ENCODE results near the gene PALMD. TPM values are rescaled to one million over a fixed set of nuclear protein-coding genes. Genes with fewer than 3 reads are reported as not detected.

PALMD gene, protein sequence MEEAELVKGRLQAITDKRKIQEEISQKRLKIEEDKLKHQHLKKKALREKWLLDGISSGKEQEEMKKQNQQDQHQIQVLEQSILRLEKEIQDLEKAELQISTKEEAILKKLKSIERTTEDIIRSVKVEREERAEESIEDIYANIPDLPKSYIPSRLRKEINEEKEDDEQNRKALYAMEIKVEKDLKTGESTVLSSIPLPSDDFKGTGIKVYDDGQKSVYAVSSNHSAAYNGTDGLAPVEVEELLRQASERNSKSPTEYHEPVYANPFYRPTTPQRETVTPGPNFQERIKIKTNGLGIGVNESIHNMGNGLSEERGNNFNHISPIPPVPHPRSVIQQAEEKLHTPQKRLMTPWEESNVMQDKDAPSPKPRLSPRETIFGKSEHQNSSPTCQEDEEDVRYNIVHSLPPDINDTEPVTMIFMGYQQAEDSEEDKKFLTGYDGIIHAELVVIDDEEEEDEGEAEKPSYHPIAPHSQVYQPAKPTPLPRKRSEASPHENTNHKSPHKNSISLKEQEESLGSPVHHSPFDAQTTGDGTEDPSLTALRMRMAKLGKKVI
- 212 TPM for total RNA-seq
- long read RNA-seq, full-length matches to known transcripts = 96 of 192 reads
- long read RNA-seq, partial matches to known transcripts = 58 of 192 reads
- long read RNA-seq, other reads (novel, unspliced or antisense) = 38 of 192 reads

DNA sequence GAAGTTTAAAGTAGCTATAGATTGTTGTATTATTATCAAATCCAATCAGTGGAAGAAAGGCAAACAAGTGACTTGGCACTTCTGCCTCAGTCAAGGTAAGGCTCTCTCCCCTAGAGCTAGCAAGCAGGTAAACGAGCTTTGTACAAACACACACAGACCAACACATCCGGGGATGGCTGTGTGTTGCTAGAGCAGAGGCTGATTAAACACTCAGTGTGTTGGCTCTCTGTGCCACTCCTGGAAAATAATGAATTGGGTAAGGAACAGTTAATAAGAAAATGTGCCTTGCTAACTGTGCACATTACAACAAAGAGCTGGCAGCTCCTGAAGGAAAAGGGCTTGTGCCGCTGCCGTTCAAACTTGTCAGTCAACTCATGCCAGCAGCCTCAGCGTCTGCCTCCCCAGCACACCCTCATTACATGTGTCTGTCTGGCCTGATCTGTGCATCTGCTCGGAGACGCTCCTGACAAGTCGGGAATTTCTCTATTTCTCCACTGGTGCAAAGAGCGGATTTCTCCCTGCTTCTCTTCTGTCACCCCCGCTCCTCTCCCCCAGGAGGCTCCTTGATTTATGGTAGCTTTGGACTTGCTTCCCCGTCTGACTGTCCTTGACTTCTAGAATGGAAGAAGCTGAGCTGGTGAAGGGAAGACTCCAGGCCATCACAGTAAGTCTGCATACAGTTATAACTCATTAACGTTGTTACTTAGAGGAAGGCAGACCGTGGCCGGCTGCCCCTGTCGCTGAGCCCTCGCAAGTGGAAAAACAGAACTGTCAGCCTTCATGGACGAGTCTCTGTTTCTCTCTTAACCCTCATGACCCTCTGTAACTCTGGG, at the start of gene PALMD:
PALMD (plus strand) TSS at position 415 of the 833 bp plus-strand sequence; CDS start at position 620, 205 bp downstream.
- no peak for DNase-seq (ENCODE audit: low spot score)

DNA sequence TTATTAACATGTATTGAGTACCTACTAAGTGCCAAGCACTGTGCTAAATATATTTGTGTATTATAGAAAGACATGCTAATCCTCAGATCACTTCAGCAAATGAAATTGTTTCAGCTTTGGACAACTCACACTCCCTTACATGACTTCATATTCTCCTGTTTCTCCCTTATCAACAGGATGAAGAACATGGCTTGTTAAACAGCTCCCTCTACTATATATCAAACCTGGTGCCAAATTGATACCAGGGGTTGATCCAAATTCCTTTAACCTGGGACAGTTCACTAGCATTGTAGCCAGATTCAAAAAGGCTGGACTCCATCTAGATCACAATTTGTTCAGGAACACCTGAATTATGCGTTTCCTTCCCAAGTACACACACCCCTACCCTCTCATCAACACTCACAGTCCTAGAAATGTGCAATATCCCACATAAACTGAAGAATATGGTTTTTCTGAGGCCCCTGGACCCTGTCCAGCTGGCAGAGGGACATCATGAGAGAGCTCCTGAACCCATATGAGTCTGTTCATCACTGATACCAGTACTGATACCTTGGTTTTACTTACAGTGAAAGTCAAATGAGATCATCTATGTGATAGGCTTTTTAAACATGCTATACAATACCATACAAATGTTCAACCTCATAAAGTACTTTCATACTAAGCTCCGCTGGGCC, 47.0 kb upstream of the PALMD start:
- no peak for DNase-seq (ENCODE audit: low spot score)

DNA sequence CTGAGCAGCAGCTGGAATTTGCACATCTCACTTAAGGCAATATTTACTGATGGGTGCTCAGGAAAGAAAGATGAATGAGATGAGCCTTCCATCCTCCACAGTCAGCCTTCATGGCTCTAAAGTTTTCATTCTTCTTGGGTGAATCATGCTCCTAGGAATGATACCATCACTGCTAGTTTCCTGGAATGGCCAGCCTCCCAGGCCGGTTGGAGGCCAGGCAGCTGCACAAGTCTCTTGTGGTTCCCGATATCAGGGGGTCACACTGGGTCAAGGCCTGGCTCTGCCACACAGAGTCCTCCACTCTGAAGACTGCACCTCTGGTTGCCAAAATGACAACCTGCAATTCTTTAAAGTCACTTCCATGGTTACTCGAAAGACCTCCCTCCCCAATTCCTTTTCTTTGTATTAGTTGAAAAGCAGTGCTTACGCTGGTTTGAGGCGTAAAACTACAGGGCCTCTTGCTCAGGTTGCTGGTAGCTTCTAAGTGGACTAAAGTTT, 46.2 kb upstream of the PALMD start:
- no peak for DNase-seq (ENCODE audit: low spot score)

DNA sequence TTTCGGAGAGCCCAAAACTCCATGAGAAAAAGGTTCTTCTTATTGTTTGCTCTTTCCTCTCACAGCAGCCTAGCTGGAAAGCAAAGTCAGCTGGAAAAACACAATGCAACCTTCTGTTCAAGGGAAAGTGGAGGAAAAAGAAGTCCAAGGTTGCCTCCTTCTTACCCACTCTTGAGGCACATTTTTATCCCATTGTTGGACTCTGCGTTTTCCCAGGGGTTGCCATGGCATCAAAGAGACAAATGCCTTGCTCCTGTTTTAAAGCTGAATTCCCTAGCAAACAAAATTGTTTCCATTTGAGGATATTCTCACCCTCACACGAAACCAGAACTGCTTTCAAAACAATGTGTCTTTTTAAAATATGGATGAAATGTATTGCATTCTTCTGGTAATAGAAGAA, 45.1 kb upstream of the PALMD start:
- no peak for DNase-seq (ENCODE audit: low spot score)

DNA sequence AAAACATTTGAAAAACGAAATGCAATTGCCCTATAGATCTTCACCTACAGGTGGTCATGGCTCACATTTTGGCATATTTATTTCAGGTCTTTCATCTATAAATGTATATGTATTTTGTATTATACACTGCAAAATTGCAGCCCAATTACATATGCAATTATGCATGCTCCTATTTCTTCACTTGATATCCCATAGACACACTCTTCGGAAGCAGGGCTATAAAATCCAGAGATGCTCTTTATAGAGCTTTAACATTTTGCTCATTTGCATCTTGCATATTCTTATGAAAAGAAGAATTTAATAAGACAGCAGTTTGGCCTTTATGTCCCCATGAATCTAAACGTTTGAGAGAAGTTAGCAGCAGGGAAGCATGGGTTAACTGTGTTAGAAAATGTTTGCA, 44.7 kb upstream of the PALMD start:
- DNase-seq (ENCODE audit: low spot score) = no peak

DNA sequence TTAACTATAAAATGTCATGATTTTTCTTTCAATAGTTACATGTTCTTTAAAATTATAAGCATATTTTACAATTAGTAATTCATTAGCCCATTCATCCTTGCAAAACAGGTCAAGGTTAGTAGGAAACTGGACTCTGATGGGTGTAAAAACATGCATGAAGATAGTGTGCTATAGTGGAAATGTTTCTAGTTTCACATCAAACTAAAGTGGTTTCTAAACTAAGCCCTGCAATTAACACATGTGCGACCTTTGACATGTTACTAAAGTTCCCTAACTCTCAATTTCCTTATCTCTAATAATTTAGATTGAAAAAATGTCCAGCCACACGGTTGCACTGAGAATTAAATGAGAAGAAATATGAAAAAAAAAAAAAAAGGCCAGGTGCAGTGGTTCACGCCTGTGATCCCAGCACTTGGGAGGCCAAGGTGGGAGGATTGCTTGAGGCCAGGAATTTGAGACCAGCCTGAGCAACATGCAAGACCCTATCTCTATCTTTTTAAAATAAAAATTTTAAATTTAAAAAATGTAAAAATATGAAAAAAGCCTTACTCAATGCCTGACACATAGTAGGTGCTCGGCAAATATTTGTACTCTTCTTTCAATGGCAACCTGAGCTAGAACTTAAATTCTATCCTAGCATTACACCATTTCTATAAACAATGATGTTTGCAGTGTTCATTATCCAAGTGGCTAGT, 44.1 kb upstream of the PALMD start:
- no peak for DNase-seq (ENCODE audit: low spot score)

DNA sequence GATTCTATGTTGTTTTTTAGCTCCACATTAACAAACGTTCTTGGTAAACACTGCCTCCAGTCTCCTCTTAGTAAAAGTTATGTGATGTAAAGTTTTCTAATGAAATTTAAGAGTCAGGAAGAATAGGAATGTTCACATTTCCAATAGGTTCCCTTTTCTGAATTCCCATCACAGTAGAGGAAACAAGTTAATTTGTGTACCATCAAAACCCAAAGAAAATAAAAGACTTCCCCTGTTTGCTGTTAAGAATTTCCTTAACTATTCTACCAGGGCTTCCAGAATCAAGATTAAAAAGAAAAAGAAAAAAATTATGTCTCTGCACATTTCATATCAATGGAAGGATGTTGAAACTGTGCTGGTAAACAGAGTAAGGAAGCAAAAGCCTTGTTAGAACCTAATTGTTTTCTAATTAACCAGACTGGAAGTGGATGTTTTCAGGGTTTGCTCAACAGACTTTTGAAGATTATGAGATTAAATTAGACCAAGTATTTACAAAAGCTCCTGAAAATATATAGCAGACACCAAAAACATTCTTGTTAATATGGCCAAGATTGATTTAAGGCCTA, 43.4 kb upstream of the PALMD start:
- DNase-seq (ENCODE audit: low spot score) = no peak

DNA sequence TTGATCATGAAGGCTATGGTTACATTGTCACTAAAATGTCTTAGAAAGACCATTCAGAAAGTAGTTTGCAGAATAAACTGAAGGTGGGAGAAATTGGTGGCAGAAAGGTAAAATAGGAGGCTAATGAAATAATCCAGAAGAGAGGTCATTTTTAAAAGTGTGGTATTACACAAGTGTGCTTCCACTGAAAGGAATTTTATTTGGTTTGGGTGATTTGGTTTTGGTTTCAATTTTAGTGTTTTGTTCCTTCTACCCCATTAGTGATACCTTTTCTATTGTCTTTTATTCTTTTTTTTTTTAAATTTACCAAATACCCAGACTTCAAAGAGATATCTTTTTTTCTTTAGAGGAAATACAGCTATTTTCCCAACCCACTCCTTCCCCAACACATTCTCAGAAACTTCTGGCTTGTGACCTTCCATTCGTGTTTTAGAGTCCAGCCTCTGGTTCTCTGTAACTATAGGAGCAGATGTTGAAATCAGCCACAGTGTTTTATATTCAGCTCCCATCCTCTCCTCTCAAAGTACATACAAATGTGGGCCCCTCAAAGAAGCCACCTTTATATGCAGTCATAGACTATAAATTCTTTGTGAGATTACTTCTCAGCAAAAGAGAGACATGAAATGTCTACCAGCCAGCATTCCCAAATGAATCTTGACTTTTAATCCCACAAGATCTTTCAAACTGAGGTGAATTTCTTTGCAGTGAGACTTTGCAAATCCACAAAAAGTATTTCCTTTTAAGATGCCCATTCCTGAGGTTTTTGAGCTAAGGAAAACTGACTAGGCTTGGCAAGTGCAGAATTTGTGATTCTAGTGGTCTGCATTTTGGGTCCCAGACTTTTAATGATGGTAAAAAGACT, 42.0 kb upstream of the PALMD start:
- DNase-seq (ENCODE audit: low spot score) = no peak

DNA sequence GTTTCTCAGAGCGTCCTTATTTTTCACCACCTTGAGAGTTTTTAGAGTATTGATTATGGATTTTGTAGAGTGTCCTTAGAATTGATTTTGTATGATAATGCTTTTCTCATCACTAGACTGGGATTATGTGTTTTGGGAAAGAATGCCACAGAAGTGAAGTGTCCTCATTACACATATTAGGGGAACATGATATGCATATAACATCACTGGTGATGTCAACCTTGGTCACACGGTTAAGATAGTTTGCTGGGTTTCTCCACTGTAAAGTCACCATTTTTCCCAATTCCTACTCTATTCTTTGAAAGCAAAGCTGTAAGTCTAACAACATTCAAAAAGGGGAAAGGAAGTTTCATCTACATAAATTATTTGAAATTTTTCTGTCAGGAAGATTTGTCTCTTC, 39.6 kb upstream of the PALMD start:
- no peak for DNase-seq (ENCODE audit: low spot score)

DNA sequence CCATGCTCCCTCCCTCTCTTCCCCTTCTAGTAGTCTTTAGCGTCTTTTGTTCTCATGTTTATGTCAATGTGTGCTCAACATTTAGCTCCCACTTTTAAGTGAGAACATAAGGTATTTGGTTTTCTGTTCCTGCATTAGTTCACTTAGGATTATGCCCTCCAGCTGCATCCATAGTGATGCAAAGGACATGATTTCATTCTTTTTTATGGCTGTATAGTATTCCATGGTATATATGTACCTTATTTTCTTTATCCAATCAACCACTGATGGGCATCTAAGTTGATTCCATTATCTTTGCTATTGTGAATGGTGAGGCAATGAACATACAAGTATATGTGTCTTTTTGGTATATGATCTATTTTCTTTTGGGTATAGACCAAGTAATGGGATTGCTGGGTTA, 38.3 kb upstream of the PALMD start:
- DNase-seq (ENCODE audit: low spot score) = no peak

DNA sequence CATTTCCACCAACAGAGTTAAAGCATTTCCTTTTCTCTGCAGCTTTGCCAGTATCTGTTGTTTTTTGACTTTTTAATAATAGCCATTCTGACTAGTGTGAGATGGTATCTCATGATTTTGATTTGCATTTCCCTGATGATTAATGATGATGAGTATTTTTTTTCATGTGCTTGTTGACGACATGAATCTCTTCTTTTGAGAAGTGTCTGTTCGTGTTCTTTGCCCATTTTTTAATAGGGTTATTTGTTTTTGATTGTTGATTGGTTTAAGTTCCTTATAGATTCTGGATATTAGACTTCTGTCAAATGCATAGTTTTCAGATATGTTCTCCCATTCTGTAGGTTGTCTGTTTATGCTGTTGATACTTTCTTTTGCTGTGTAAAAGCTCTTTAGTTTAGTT, 37.9 kb upstream of the PALMD start:
- DNase-seq (ENCODE audit: low spot score) = no peak

DNA sequence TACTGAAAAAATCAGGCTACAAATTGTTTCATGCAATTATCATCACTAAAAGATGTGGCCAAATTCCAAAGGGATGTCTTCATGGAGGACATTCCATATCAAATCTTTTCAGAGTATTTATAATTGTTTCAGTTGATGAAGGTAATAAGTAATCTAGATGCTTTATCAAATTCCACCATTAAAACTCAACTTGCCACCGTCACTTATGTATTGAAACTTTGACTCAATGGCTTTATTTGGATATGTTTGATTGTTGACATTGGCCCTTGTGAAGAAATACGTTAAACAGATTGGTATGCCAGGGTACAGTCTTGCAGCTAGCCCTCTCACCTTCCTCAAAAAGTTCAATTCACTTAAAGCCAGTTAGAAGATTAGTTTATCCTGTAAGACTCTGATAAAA, 32.2 kb upstream of the PALMD start:
- DNase-seq (ENCODE audit: low spot score) = no peak

DNA sequence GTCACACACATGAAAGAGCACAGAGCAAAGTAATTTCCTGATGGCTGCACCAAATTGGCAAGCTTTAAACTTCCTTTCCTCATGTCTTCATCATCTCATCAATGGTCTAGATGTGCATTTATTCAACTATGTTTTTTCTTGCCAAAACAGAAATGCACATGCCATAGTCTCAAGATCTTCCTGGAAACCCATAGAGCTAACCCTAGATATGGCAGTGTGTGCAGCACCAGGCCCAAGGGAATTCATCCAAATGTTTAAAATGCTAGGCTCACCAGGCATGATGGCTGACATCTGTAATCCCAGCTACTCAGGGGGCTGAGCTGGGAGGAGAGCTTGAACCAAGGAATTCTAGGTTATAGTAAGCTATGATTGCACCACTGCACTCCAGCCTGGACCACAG, 31.2 kb upstream of the PALMD start:
- DNase-seq (ENCODE audit: low spot score) = no peak

DNA sequence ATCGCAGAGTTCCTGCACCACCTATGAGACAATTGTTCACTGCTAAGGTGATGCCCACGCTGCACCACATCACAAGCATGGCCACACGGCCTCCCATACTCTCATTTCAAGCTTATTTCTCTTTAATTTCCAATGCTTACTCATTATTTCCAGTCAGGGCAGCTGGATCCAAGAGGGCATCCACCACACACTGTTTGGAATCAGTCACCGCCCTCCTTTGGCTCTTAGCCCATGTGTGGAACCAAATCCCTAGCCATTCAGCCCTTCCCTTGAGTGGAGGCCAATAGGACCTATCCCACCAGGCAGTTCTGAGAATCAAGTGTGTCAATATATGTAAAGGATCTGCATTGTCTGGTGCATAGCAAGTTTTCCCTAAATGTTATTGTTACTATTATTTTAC, 26.3 kb upstream of the PALMD start:
- DNase-seq (ENCODE audit: low spot score) = no peak

DNA sequence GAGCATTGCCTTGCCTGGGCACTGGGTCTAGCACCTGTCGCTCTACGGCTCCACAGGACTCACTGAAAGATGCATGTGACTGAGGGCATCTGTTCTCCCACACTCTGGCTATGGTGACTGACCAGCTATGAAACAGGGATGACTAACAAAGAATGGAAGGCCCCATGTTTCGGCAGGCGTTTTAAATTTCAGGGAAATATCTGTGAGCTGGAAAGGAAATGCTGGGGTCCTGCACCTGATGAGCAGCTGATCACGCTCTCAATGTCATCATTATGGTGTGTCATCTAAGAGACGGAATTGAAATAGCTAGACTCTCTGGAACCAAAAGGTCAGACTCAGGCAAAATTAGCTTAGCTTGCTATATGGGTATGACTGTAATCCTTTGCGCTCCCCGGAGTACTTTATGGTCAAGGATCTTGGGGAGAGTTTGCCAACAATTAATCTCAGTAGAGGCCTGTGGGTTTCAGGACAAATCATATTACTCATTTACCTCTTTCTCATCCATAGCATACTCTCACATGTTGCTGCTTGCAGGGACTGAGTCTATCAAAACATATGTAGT, 24.5 kb upstream of the PALMD start:
- DNase-seq (ENCODE audit: low spot score) = no peak

DNA sequence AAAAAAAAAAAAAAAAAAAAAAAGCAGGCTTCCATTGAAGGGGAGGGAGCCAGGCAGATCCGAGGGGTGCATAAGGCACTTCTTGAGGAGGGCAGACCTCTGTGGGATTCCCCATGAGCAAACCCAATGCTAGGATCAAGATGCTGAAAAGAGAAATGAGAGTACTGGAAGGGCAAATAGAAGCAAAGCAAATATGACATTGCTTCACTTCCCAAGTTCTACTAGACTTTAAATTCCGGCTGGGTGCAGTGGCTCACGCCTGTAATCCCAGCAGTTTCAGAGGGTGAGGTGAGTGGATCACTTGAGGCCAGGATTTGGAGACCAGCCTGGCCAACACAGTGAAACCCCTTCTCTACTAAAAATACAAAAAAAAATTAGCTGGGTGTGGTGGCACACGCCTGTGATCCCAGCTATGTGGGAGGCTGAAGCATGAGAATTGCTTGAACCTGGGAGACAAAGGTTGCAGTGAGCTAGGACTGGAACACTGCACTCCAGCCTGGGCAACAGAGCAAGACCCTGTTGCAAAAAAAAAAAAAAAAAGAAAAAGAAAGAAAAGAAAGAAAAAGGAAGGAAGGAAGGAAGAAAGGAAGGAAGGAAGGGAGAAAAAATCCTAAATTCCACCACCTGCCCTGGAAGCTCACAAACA, 23.1 kb upstream of the PALMD start:
- no peak for DNase-seq (ENCODE audit: low spot score)

DNA sequence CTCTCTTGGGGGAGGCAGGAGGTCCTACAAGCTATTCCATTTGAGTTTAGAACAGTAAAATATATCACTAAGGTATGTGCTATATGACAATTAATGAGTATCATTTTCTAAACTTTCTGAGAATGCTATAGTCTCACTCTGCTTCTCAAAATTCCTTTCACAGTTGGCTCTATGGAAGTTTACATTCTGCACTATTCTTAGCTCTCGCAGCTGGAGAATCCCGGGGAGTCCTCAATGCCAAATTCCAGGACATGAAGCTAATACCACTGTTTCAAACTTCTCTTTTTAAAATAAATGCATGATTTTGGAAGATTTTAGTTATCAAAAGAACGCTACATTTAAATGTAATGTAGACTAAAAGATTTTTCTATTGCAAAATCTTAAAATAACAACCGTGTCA, 22.4 kb upstream of the PALMD start:
- no peak for DNase-seq (ENCODE audit: low spot score)

DNA sequence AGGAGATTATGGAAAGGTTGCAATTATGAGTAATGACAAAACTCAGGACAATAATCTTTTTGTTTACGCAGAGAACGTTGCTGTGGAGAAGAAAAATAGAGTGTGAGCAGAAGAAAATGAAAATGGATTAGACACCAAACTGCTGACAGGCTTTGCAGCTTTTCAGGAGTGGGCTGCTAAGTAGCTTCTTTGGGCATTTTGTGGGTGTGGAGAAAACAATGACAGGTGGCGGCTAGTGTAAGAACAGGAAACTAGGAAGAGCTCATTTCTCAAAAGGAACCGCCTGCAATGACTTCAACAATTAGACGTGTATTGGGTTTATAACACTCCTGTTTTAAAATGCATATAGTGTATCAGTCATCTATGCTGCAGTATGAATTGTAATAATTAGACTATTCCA, 18.3 kb upstream of the PALMD start:
- DNase-seq (ENCODE audit: low spot score) = no peak

DNA sequence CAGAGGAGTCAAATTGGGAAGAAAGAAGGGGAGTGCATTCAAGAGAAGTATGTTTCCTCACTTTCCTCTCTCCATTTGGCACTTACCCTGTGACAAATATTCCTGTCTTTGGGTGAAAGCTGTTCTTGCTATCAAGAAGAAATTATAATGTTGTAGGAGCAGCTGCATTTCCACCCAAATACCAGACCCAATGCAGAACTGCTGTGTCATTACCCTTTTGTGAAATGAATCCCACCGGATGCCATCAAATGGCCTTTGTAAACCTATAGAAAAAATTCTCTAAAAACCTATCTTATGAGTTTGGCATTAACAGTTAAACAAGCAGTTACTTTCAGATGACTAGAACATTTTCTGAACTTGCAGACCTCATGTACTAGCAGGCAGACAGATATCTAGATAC, 16.7 kb upstream of the PALMD start:
- no peak for DNase-seq (ENCODE audit: low spot score)
